CD4-positive, alpha-beta T cell (primary cell): ENCODE data around the gene PHLDB1. TPM values are rescaled to one million over a fixed set of nuclear protein-coding genes. Genes with fewer than 3 reads are reported as not detected.

Source experiments
- ATAC-seq: fragments of 200-7000 bp; cut with Tn5 transposase; one replicate; pipeline ENCODE4 v1.10.0; 2022; ENCODE audit warnings: mild to moderate bottlenecking; ENCODE audit not compliant: poor library complexity
- CTCF ChIA-PET: fragments of 350-600 bp; sonication (Branson Sonifier 250); formaldehyde crosslinking; loops from one replicate; lab custom pipeline; 2021; ENCODE audit warnings: antibody characterized with exemption, inconsistent platforms; lab: Charles Lee
- POLR2A ChIA-PET: fragments of 350-600 bp; sonication (Branson Sonifier 250); formaldehyde crosslinking; loops from one replicate; lab custom pipeline; 2021; ENCODE audit warnings: antibody characterized with exemption, inconsistent platforms; lab: Charles Lee
- DNase-seq, 14 experiments: peaks; one replicate each; pipeline ENCODE4 v3.0.0-alpha.2; 2013 to 2020; ENCODE audit warnings: mixed read lengths in 2 of 14
- H3K27ac ChIP-seq, 2 donors: one replicate each; pipeline versions ENCODE4 v1.5.1 to v1.7.0; 2013; ENCODE audit warnings: low read length in 2 of 2, low read depth in 1 of 2, mild to moderate bottlenecking in 1 of 2
- H3K27me3 ChIP-seq, 2 experiments: 1 replicate in 1 of 2; 2 replicates in 1 of 2; pipeline versions ENCODE4 v1.6.1 to v1.7.0; 2013; ENCODE audit warnings: low read length in 2 of 2, control low read depth in 1 of 2, mild to moderate bottlenecking in 1 of 2, moderate library complexity in 1 of 2; ENCODE audit not compliant: insufficient read depth in 2 of 2, control insufficient read depth in 1 of 2
- H3K36me3 ChIP-seq: one replicate; pipeline ENCODE4 v1.6.1; 2013; ENCODE audit warnings: low read length, control low read depth; ENCODE audit not compliant: insufficient read depth
- H3K4me1 ChIP-seq: one replicate; pipeline ENCODE4 v1.6.1; 2013; ENCODE audit warnings: low read length, control low read depth; ENCODE audit not compliant: insufficient read depth
- H3K4me3 ChIP-seq: one replicate; pipeline ENCODE4 v1.5.1; 2013; ENCODE audit warnings: mild to moderate bottlenecking, low read length, moderate library complexity
- H3K9me3 ChIP-seq, 2 experiments: 1 replicate in 1 of 2; 2 replicates in 1 of 2; pipeline versions ENCODE4 v1.6.1 to v1.7.0; 2013; ENCODE audit warnings: low read length in 2 of 2, mild to moderate bottlenecking in 2 of 2, control low read depth in 1 of 2, moderate library complexity in 1 of 2; ENCODE audit not compliant: control insufficient read depth in 1 of 2, insufficient read depth in 1 of 2
- H3K27ac Mint-ChIP-seq: one replicate; pipeline ENCODE4 v1.8.0; 2020; ENCODE audit warnings: mixed read lengths
- H3K27me3 Mint-ChIP-seq: one replicate; pipeline ENCODE4 v1.8.0; 2021; ENCODE audit warnings: mixed read lengths
- H3K36me3 Mint-ChIP-seq: one replicate; pipeline ENCODE4 v1.8.0; 2021; ENCODE audit warnings: low read depth, mixed read lengths
- H3K4me1 Mint-ChIP-seq: one replicate; pipeline ENCODE4 v1.8.0; 2021; ENCODE audit warnings: low read depth, mixed read lengths
- H3K4me3 Mint-ChIP-seq: one replicate; pipeline ENCODE4 v1.8.0; 2020; ENCODE audit warnings: mild to moderate bottlenecking, mixed read lengths
- H3K9me3 Mint-ChIP-seq: one replicate; pipeline ENCODE4 v1.8.0; 2020; ENCODE audit warnings: mixed read lengths
- CTCF ChIP-seq: fragments of 200-600 bp; IDR thresholded peaks from one replicate; pipeline ENCODE4 v1.8.0; 2022; ENCODE audit warnings: antibody characterized with exemption, mild to moderate bottlenecking
- intact Hi-C, 2 experiments: fragments of 100-400 bp; cut with DNase I in 1 of 2; cut with micrococcal nuclease in 1 of 2; formaldehyde crosslinking; loops; one replicate each; pipeline versions ENCODE4 v1.15.1 to v1.9.0; 2023 to 2025; cut with DNase I, micrococcal nuclease
- total RNA-seq, 174 experiments: library from RNA in 2 of 174; stranded (reverse) in 2 of 174; gene quantifications; one replicate each; pipeline ENCODE4 v1.2.3 and lab custom pipeline; 2021 to 2026

PHLDB1 gene
- total RNA-seq, 2 experiments from 2014 or later, result 1.8 to 2.3 TPM

- TF ChIP-seq CTCF, result no peak
- ATAC-seq (no peak), DNase-seq (no peak)
- intact Hi-C loops, result loop anchor here (1.0 to 5.0 kb wide), 5 partner anchors 63 to 513 kb away; partner anchors contain the start of gene UPK2 (in 2 of the 2)
- ChIA-PET CTCF (interaction anchor here (0.9 to 1.4 kb wide), 8 partner anchors 21 to 338 kb away, joined by 3 to 4 read pairs (median 3); partner anchors contain the start of genes CENATAC and DDX6), POLR2A (interaction anchor here (0.6 to 0.8 kb wide), 2 partner anchors 380 to 907 kb away, joined by 3 read pairs; no protein-coding TSS in a partner anchor)
- no peaks in the 10 kb centered on the region for H3K27me3 ChIP-seq
- H3K4me3 Mint-ChIP-seq, result no peak overlapping the region
- no peak overlapping the region for H3K27ac Mint-ChIP-seq
- no peaks in the 10 kb centered on the region for H3K9me3 ChIP-seq
- H3K27ac ChIP-seq, result no peak overlapping the region
- no peaks in the 10 kb centered on the region for H3K4me1 Mint-ChIP-seq
- no peak overlapping the region for H3K4me3 ChIP-seq
- peaks cover 10% of the 10 kb centered on the region for H3K4me1 ChIP-seq
- no peaks in the 10 kb centered on the region for H3K27me3 Mint-ChIP-seq
- no peaks in the 10 kb centered on the region for H3K9me3 Mint-ChIP-seq
- no peaks in the 10 kb centered on the region for H3K36me3 ChIP-seq
- H3K36me3 Mint-ChIP-seq, result no peaks in the 10 kb centered on the region
Observed at GRCh38 chr11:118659953-118660680, 52.7 kb downstream of the PHLDB1 start.

GRCh38 chr11:118660681-118661424 is 53.4 kb downstream of the PHLDB1 start:
- Mint-ChIP-seq H3K9me3 (no peaks in the 10 kb centered on the region), H3K27me3 (no peaks in the 10 kb centered on the region), H3K27ac (no peak overlapping the region), H3K4me1 (no peaks in the 10 kb centered on the region), H3K4me3 (no peak overlapping the region), H3K36me3 (no peaks in the 10 kb centered on the region)
- Histone ChIP-seq H3K27ac (no peak overlapping the region), H3K9me3 (no peaks in the 10 kb centered on the region), H3K36me3 (no peaks in the 10 kb centered on the region), H3K4me1 (peaks cover 10% of the 10 kb centered on the region), H3K4me3 (no peak overlapping the region), H3K27me3 (no peaks in the 10 kb centered on the region)
- TF ChIP-seq CTCF, result no peak
- intact Hi-C loops, result no loop called here
- ATAC-seq, result no peak
- DNase-seq, result no peak
- POLR2A ChIA-PET, result no interaction called here
- CTCF ChIA-PET, result interaction anchor here (1.4 kb wide), 1 partner anchor 337 kb away, joined by 3 read pairs; the partner anchor contains the start of gene CENATAC

- ChIA-PET CTCF (no interaction called here), POLR2A (no interaction called here)
- Mint-ChIP-seq H3K27me3 (no peaks in the 10 kb centered on the region), H3K27ac (no peak overlapping the region), H3K4me3 (no peak overlapping the region), H3K36me3 (no peaks in the 10 kb centered on the region), H3K9me3 (no peaks in the 10 kb centered on the region), H3K4me1 (no peaks in the 10 kb centered on the region)
- no peaks in the 10 kb centered on the region for H3K9me3 ChIP-seq
- ATAC-seq (no peak), DNase-seq (no peak)
- no peak for TF ChIP-seq CTCF
- no peak overlapping the region for H3K4me3 ChIP-seq
- intact Hi-C loops, result no loop called here
- no peaks in the 10 kb centered on the region for H3K27me3 ChIP-seq
- peaks cover 12% of the 10 kb centered on the region for H3K4me1 ChIP-seq
- no peak overlapping the region for H3K27ac ChIP-seq
- no peaks in the 10 kb centered on the region for H3K36me3 ChIP-seq
Observed at GRCh38 chr11:118661425-118662301, 54.2 kb downstream of the PHLDB1 start.
